Amniotic stem cell (primary cell): ENCODE measurements around the gene ASB13.
A peak's percentile ranks its signal among the peaks of the same experiment; 100 is the strongest.
"Not testable (repeated sequence)": the region's sequence is repeated elsewhere in the genome, so short reads cannot be mapped to it uniquely, and the experiment has no call there.

Experiments
- DNase-seq: peaks from one replicate; lab custom pipeline; 2025; lab: John Stamatoyannopoulos, UW

ASB13 gene

DNA sequence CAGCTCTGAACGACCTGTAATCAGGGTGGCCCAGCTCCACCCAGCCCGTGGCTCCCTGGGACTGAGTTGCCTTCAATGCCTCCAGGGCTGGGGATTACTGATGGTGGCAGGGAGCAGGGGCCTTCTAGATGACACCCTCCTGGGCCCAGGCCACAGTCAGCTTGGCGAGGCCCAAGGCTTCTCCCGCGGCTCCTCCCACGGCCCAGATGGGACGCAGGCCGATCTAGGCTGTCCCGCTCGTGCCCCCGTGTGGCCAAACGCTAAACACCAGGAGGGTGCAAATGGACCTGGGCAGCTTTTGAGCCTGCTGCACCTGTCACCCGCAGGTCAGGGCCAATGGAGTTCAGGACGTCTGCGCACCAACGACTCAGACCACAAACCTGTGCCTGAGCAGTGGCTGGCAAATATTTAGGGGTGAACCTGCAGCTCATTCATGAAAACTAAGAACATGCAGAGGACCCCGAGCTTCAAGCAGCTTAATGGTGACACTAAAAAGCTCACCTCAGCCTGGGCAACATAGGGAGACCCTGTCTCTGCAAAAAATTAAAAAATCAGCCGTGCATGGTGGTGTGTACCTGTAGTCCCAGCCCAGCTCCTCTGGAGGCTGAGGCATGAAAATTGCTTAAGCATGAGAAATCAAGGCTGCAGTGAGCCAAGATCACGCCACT, 43.2 kb downstream of the ASB13 start:
- peak; percentile 69 for DNase-seq

DNA sequence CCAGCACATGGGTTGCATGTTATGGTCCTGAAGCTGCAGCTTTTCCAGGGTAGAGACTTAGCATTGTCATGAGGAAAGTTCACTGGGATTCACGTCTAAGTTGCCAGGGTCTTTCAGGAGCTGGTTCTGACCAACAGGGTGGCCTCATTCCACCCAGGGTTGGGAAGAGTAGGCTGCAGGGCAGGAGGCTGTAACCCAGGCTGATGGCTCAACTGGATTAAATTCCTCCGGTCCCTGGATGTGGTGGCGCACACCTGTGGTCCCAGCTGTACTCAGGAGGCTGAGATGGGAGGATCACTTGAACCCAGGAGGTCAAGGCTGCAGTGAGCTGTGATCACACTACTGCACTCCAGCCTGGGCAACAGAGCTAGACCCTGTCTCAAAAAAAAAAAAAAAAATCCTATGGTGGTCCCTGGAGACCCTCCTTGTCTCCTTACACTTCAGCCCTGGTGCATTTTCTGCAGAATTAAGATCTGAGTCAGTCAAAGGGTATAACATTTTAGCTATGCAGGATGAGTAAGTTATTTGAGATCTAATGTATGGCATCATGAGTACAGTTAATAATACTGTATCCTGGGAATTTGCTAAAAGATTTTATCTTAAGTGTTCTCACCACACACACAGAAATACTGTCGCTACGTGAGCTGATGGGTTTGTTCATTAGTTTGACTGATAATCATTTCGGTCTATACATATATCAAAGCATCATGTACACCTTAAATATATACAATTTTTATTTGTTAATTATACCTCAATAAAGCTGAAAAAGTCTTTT, 44.0 kb downstream of the ASB13 start:
- DNase-seq, result no peak

DNA sequence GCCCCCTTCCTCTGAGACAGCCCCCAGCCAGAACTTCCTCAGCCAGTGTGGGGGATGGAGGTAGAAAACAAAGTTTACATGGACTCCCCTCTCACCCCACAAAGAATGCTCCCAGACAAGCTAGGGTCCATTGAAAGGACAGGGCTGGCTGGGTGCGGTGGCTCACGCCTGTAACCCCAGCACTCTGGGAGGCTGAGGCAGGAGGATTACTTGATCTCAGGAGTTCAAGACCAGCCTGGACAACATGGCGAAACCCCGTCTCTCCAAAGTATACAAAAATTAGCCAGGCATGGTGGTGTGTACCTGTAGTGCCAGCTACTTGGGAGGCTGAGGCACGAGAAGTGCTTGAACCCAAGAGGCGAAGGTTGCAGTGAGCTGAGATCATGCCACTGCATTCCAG, 45.0 kb downstream of the ASB13 start:
- not testable (repeated sequence) for DNase-seq

DNA sequence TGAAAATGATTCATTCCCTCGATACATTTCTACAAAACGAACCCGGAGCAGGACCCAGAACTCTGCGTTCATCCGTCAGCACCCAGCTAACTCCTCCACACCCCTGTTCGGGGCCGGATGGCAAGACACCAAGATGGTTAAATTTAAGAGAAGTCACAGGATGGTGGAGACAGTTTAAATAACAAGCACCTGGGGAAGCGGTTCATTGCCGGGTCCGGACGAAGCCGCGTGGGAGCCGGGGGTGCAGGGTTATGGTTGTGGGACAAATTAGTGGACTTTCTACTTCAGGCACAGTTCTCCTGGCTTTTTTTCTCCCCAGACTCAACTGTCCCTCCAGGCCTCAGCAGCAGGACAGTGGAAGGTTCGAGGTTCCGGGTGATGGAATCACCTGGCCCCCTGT, 45.4 kb downstream of the ASB13 start:
- no peak for DNase-seq

DNA sequence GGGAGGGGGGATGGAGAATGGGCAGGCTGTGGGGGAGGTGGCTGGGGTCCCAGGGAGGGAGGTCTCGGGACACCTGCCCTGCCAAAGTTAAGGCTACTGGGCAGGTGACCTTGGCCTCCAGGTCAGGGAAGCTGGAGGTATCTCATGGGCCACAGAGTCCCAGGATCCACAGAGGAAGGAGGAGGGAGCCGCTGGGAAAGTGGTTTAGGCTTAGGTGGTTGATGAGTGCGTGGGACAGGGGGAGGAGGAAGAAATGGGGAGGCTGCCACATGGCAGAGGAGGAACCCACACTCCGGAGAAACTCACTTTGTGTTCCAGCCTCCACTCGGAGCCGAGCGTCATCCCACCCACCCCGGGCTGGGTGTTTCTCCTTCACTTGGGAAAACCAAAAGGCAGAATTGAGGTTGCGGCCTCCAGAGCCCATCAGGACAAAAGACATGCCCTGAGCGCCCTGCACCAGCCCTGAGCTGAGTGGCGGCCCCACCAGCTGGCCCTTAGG, 46.1 kb downstream of the ASB13 start:
- no peak for DNase-seq

DNA sequence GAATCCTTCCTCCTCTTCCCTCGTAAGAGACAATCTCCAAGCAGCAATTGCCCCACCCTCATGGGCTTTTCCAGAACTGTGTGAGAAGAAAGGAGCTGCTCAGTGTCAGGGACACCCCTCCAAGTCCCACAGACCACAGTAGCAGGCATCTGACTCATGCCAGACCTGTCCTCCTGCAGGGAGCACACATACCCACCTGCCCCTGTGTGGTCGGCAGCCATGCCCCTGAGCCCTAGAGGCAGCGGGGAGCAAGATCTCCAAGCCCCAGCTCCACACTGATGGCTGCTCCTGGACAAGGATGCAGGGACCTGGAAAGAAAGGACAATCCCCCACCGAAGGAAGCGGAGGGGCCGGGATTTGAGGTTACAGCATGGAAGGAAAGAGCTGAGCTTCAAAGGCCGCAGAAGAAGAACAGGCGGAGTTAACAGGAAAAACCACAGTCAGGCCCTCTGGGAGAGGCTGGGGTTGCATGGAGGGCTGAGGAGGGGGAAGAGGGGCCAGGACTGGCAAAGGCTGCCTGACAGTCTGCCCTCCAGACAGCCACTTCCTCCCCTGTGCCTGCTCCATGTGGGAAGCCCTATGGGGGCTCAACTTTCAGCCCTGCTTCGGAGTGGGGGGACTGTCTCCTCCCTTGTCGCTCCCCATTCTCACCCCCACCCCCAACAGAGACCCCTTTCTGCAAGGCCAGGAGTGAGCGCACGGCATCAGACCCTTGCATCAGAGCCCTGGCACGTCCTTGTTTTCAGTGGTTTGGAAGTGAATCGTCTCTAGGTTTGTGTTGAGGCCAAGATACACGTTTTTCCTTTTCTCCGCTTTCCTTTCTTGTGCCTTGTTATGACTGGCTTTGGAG, 46.8 kb downstream of the ASB13 start:
- DNase-seq, result no peak

DNA sequence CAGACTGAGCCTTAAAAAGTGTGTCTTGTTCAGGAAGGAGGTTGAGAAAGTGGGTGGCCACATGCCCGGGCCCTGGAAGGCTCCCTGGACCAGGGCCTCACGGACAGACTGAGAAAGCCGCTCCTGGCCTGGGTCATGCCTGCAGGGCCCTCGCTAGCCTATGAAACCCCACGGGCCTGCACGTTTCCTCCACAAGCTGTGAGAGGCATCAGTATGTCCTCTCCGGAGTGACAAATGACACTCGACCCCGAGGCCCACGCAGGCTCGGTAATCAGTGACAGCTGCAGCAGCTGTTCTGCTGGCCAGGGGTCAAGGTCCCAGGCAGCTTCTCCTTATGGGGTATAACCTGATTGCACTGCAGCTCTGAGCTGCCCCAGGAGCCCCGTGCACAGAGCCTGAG, 47.6 kb downstream of the ASB13 start:
- DNase-seq, result no peak

DNA sequence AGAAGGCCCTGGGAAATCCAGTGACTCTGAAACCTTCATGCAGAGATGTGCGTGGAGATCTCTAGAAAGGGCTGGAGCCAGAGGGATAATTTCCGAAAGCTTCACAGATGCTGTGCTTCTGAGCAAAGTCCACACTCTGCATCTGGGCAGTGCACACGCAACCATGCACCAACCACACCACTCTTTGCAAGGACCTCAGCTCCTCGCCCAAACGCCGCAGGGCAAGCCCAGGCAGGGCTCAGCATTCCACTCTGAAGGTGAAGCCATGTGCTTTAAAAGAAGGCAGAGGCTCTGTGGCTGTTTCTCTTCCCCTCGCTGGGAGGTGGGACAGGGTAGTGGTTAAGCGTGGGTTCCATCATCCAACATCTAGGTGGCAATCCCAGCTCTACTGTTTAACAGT, 48.4 kb downstream of the ASB13 start:
- no peak for DNase-seq

DNA sequence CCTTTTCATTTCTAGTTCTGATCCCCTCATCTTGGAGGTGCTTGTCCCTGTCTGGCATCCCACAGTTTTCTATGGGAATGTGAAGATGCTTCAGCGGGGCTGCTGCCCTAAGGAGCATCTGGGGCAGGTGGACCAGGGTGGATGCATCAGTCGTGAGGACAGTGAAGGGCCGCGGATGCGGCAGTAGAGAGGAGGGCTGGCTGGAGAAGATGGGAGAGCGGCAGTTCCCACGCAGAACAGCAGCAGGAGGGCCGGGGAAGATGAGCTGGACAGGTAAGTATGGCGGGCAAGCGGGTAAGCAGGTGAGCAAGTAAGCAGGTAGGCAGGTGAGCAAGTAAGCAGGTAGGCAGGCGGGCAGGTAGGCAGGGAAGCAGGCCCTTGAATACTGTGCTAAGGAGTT, 48.9 kb downstream of the ASB13 start:
- DNase-seq, result no peak

DNA sequence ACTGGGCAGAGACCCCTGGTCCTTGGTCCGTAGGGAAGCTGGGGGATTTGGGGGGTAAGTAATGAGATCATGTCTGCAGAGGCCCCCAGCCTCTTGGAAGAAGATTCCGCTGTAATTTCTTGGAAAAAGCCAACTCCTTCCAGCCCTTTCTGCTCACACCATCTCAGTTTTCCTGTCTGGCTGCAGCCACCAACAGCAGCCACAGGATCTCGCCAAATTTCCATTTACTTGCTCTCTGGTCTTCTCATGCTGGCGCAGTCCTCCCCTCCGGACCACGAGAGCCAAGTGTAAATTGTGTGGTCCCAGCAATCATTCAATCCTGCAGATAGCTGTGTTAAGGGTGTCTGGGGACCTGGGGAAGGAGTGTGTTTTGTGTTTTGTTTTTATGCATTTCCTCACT, 49.6 kb downstream of the ASB13 start:
- no peak for DNase-seq

DNA sequence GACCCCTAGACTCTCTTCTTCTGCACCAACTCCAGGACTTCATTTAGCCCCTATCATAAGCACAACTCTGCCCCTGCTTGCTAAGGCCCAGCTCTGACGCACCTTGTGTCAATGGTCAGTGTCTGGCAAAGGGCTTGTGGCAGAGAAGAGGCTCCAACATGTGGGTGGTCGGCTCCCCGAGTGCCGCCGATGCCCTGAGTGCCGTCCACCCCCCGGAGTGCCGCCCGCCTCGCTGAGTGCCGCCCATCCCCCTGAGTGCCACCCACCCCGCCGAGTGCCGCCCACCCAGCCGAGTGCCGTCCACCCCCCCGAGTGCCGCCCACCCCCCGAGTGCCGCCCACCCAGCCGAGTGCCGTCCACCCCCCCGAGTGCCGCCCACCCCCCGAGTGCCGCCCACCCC, 50.3 kb downstream of the ASB13 start:
- DNase-seq, result no peak

DNA sequence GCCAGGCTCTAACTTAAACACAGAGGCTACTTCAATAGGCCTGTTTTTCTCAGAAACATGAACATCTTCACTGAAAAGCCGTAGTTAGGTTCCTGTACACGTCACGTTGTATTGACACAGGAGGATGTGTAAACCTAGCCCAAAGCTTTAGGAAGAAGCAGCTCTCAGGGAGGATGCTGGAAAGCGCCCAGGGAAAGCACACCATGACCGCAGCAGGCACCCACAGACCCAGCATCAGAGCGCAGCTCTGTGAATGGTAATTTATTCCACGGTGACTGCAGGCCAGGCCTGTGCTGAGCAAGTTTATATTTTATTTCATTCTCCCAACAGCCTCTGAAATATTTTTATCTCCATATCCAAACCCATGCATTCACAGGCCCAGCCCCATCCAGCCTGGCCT, 51.1 kb downstream of the ASB13 start:
- DNase-seq, result no peak

DNA sequence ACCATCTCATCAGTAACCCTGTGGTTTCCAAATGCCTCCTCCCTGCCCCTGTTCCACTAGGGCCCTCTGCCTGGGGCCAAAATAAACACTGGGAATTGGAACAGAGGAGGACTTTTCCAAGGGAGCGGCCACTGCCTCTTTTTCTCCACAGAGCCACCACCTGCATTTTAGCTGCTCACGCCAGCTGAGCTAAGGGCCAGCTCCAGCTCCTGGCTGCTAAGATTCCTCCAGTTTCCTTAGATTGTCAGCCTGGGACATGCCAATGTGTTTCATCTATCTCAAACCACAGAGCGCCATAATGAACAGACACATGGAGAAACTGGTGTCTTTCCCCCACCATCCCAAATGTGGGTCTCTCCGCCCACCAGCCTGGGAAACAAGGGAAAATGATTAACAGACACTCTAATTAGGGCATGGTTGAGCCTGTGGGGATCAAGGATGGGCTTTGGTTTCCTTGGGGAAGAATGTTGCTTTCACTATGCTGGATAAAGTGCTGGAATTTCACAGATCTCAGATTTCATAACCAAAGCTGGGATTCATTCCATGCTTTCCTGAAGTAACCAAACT, 52.2 kb downstream of the ASB13 start:
- DNase-seq, result no peak

DNA sequence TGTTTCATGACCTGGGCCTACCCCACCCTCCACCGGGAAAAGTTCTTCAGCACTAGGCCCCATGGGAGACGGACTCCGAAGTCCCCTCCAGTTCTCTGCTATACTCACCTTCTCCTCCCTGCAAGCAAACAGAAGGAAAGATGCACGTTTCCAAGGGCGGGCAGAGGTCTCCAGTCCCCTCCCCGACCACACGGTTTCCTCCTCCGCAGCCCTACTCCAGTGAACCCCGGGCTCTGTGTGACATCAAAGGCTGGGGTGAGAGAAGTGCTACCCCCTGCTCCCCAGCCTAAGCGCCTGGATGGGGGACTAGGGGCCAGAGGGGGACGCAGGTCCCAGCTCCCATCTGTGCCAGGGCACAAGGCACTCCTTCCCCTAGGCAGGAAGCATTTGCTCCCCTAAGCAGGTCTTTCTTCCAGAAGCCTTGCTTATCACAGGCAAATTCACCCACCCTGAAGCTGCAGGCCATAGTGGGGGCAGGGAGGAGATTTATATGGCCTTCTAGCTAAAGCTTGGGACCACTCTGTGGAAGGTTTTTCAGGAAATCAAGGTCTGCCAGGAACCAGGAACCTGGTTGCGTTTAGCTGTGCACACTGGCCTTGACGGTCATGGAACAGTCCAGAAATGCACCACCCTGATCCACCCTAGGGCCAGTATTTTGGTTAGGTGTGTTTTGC, 52.8 kb downstream of the ASB13 start:
- DNase-seq, result no peak

DNA sequence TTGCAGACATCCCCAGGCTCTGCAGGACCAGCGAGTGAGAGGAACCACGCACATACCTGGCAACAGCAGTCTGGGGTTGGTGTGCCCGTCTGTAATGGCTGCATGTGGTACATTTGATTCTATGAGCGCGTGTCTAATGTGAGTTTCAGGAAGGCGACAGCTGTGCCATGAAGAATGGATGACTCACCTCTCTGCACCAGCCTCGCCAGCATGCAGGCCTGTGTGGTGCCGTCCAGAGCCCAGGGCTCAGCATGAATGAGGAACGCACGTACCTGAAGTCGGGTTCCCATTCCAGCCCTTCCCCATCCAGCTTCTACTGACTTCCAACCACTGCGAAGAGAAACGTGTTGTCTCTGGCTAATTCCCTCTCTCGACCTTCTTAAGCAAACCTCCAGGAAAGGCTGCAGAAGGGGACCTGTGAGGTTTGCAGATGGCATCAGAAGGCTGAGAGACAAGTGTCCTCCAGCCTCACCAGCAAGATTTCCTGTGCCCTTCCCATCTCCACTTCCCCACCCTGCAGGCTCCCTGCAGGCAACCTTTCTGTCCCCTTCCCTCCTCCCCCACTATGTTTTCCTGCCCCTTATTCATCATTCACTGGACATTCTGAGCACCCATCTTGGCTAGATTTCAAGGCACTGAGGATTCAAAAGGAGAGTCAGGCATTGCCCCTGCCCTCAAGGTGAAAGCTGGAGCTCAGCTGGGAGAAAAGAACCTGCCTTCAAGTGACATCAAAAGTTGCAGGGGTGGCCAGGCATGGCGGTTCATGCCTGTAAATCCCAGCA, 54.3 kb downstream of the ASB13 start:
- DNase-seq, result no peak

DNA sequence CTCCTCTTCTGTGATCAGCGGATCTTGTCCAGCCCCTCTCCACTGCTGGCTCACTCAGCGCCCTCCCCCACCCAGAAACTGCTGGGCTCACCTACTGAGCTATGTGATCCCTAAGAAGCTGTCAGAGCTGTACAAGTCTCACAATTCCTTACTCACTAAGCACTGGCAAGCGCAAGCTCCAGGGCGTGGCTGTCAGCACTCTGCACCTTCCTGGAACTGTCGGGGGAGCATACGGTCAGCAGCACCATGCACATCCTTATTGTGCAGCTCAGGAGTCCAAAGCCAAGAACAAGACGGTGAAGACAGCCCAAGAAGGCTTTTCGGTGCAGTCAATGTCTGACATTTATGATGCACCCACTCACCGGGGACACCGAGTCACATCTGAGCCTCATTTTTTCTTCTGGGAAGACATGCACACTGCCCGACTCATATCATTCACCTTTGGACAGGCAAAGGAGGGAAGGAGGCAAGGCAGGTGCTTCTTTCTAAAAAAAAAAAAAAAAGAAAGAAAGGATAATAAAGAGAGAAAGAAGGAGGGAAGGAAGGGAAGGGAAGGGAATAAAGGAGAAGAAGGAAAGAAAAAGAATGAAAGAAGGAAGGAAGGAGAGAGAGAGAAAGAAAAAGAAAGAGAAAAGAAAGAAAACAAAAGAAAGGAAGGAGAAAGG, 56.3 kb downstream of the ASB13 start:
- no peak for DNase-seq

DNA sequence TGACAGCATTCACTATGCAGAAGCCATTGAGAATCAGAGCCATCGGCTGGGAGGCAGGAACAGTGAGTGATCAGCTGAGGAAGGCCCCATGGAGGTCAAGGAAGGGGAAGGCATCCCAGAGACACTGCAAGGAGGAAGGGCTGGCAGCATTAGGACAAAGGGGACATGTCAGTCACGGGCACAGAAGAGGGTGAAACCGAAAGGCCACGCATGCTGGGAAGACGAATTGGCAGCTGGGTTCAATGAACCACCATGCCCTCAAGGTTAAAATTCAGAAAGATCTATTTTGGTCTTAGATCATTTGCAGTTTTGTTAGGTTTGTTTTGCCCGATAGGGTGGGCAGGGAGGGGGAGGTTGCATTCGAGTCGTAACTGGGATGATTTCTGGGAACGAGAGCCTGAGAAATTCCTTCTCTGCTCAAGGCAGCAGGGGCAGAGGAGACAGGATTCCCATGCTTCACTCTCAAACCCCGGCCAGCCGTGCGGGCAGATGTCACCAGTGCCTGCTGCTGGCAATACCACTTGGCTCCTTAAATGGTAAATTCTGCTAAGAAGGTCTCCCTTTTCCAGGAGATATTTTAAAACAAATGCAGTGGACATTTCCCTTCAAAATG, 57.7 kb downstream of the ASB13 start:
- DNase-seq, result no peak

DNA sequence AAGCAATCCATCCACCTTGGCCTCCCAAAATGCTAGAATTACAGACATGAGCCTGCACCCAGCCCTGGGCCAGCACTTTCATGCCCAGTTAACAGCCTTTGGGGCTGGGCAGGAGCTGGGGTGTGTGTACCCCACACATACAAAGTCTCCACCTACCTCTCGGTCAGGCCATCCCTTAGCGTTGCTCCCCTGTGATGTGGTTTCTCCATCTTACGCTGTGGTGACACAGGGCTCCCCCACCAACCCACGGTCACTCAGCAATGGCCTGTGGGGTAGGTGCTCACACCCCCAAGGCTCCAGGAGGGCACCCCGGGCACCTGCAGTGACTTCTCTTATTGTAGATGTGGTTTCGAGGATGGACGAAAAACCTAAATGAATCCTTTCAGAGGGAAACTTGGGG, 58.8 kb downstream of the ASB13 start:
- DNase-seq, result no peak

DNA sequence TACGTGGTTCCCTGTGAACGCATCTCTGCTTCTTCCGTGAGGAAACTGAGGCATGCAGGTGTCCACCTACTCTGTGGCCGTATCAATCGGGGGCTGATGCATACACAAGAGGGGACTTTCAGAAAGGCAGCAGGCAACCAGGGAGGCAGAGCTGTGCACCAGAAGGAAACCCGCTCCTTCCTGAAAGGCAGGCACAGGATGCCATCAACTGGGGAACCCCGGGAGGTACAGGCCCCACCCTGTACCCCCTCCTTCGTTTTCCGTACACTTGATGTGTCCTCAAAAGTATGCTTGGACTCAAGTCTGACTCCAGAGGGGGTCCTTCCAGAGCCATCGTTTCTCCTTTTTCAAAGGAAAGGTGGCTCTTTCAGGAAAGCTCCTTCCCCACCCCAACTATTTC, 59.5 kb downstream of the ASB13 start:
- no peak for DNase-seq

DNA sequence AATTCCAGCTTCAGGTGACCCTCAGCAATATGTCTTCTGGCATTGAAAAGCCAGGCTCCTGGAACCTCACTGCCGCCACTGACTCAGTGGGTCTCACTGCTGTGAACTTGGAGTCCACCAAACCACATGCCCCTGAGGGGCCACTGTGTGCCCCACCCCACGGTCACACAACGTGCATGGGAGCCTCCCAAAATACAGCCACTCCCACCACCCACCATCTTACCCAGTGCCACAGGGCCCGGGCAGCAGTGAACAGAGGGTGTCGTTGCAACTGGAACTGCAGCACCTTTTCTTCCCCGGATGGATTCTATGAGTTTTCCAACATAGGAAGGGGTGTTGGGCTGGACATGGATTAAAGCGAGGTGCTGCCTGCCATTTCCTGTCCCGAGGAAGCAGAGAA, 60.1 kb downstream of the ASB13 start:
- no peak for DNase-seq
